Forelimb muscle (tissue), 1 donor: ENCODE results near the gene PRR33. TPM values are rescaled to one million over a fixed set of nuclear protein-coding genes. Genes with fewer than 3 reads are reported as not detected.
"Not testable (repeated sequence)": the region's sequence is repeated elsewhere in the genome, so short reads cannot be mapped to it uniquely, and the experiment has no call there.

Experiments
- DNase-seq: peaks from one replicate; pipeline ENCODE4 v3.0.0-alpha.2; 2013; ENCODE audit warnings: low read depth
- polyA plus RNA-seq: library from polyadenylated mRNA; unstranded; fragments of 120-200 nt; gene quantifications from one replicate; pipeline ENCODE4 v1.2.1, GENCODE V29; 2013; ENCODE audit not compliant: insufficient read length

PRR33 gene
- polyA plus RNA-seq, 1 donor = 6.3 TPM

- not testable (repeated sequence) for DNase-seq
Observed at GRCh38 chr11:1875851-1876301, 15.8 kb downstream of the PRR33 start.

GRCh38 chr11:1875093-1875850 lies 16.4 kb downstream of the PRR33 start:
- DNase-seq = no peak

GRCh38 chr11:1874441-1875092 lies 17.1 kb downstream of the PRR33 start:
- DNase-seq = not testable (repeated sequence)

- not testable (repeated sequence) for DNase-seq
Observed at GRCh38 chr11:1873813-1874150, 17.9 kb downstream of the PRR33 start.

DNA sequence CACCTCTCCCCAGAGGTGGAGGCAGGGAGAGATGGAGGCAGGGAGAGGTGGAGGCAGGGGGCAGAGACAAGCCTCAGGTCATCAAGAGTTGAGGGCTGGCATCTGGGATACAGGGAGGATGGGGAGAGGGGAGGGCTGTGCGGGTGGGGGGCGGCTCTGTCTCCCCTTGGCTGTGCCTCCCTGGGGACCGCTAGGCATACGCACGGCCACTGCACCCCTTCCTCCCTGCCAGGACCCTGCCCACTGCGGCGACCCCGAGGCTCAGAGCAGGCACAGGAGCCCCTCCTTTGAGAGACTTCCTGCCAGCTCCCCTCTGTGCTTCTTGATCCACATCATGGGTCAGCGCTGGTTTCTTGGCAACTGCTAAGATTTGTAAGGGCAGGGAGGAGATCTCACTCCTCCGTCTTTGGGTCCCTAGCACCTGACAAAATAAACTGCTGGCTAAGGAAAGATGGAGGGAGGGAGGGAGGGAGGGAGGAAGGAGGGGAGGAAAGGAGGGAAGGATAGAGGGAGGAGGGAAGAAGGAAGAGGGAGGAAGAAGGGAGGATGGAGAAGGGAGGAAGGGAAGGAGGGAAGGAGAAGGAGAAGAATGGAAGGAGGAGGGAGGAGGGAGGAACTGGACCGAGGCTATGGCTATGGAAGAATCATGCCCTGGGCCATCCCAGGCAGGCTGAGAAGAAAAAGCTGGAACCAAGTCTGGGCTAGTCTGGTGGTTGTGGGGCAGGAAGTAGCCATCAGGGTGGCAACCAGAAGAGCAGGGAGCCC lies 18.5 kb downstream of the PRR33 start:
- DNase-seq = no peak

- DNase-seq = no peak
Observed at GRCh38 chr11:1872267-1872985, 19.3 kb downstream of the PRR33 start.

DNA sequence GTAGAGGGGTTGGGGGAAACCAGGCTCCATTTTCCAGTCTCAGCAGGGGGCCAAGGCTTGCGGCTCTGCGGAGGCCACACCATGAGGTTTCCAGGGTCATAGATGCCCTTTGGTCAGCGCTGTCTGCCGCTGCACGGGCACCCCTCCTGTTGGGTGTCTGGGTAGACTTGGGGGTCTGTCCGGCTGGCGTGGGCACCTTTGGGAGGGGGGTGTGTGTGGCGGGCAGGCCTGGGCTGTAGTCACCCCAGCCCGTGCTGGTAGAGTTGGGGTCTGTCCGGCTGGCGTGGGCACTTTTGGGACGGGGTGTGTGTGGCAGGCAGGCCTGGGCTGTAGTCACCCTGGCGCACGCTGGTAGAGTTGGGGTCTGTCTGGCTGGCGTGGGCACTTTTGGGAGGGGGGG lies 20.2 kb downstream of the PRR33 start:
- no peak for DNase-seq

GRCh38 chr11:1870721-1871466 lies 20.8 kb downstream of the PRR33 start:
- DNase-seq = no peak

GRCh38 chr11:1870326-1870696 lies 21.4 kb downstream of the PRR33 start:
- no peak for DNase-seq

- no peak for DNase-seq
Observed at GRCh38 chr11:1869427-1870325, 22.0 kb downstream of the PRR33 start.

- DNase-seq = no peak
Observed at GRCh38 chr11:1868636-1869291, 22.9 kb downstream of the PRR33 start.

DNA sequence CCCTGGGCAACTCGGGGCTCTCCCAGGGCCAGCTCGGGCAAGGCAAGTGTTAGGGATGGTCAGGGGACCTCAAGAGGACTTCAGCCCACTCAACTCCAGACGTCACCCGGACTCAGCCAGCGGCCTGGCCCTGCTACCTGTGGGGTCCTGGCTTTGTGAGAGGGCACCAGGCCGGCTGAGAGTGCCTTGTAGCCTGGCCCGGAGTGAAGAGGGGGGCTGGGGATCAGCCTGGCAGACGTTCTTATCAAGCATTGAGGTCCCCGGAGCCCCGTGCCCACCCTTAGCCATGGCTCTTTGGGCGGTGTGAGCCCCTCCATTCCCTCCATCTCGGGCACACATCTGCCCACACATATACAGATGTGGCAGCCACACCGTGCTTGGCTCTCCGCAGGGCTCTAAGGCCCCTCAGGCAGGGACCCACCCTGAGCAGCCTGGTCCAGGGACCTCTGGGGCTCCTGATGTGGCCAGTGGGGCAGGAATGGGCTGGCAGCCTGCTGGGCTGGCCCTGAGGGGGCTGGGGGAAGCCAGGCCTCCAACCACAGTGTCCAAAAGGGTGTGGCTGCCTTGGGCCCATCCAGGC lies 23.5 kb downstream of the PRR33 start:
- DNase-seq = no peak

DNA sequence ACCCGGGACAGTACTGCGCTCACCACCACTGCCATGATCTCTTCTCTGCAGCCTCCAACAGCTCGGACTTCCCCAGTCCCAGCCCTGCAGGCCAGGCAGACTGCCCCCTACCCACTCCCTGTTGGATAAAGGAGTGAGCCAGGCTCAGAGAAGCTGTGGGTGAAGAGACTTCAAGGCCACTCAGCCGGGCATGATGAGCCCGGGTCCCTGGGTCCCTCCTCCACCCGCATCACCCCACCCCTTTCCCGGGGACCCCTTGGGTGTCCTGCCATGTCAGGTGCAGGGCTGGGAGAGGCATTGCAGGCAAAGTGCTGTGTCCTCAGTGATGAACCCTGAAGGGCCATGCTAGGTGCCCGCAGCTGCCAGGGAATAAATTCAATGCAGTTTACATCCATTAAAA lies 24.3 kb downstream of the PRR33 start:
- DNase-seq = no peak

DNA sequence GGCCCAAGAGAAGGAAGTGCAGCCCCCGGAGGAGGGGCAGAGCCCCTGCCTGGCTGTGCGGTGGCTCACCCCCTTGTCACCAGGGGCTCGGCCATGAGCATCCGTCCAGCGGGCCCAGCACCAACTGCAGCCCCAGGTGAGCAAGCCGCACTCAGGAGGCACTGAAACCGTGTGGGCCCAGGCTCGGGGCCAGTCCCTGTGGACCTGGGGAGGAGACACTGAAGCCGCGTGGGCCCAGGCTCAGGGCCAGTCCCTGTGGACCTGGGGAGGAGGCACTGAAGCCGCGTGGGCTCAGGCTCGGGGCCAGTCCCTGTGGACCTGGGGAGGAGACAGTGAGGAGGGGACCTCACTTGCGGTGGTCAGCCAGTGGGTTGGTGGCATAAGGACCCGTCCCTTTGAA lies 24.9 kb downstream of the PRR33 start:
- no peak for DNase-seq

GRCh38 chr11:1866226-1866625 lies 25.5 kb downstream of the PRR33 start:
- DNase-seq = no peak

DNA sequence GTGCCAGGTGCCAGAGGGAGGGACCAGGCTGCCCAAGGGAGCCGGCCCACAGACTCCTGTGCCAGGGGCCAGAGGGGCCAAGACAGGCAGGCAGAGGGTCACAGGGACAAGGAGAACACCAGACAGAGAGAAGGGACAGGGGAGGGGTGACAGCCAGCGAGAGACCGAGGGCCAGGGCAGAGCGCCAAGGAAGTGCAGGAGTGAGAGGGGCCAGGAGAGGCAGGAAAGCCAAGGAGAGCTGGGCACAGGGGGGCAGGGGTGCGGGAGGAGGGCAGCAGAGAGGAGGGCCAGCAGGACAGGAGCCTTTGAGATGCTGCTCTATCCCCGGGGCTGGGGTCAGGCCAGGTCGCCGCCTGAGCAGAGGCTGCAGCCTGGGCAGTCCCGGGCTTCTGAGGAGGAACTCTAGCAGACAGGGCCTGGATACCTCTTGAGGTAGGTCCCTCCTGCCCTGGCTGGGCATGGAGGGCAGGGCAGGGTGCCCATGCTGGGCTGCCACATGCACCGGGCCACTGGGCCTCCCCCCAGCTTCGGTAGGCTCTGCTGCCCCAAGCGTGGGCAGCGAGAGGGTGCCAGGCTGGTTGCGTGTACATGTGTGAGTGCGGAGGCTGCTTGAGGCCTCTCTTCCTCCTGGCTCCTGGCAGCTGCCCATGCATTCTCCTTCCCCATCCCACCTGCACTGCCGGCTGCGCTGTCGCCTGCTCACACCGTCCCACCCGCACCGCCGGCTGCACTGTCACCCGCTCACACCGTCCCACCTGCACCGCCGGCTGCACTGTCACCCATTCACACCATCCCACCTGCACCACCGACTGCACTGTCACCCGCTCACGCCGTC lies 26.6 kb downstream of the PRR33 start:
- DNase-seq = no peak

DNA sequence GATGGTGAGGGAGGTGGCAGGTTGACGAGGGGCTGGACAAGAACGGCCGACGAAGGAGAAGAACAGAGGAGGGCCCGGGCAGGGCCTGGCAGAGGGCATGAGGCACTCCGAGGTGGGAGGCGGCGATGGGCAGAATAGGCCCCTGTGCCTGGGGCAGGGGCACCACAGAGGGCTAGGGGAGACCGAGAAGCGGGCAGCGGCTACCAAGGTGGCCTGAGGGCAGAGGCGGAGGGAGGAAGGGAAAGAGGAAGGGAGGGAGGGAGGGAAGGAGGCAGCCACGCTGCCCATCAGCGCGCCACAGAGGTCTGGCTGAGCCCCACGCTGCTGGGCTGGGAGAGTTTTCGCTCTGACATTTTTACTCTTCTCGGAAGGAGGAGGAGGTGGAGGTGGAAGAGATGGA lies 27.5 kb downstream of the PRR33 start:
- no peak for DNase-seq
